HG03108 (cell line): ENCODE data around the gene ADRM1.

Source experiments
- ATAC-seq: cut with Tn5 transposase; IDR thresholded peaks from one replicate; pipeline ENCODE4 v1.9.1; 2021; ENCODE audit warnings: moderate library complexity; ENCODE audit not compliant: unreplicated experiment

ADRM1 gene

GRCh38 chr20:62297449-62298227 lies 5.2 kb upstream of the ADRM1 start:
- no peak for ATAC-seq

GRCh38 chr20:62298577-62299249 lies 4.1 kb upstream of the ADRM1 start:
- no peak for ATAC-seq

- no peak for ATAC-seq
Measured at GRCh38 chr20:62299666-62300236, 3.0 kb upstream of the ADRM1 start.

GRCh38 chr20:62300319-62300718 lies 2.5 kb upstream of the ADRM1 start:
- no peak for ATAC-seq

- ATAC-seq: no peak
Measured at GRCh38 chr20:62301111-62301668, 1.6 kb upstream of the ADRM1 start.

- ATAC-seq: peak; percentile 40
Measured at GRCh38 chr20:62301773-62302340, 940 bp upstream of the ADRM1 start.

GRCh38 chr20:62303062-62303339 lies 204 bp downstream of the ADRM1 start:
- no peak for ATAC-seq

GRCh38 chr20:62303340-62304226 lies 786 bp downstream of the ADRM1 start:
- no peak for ATAC-seq

- no peak for ATAC-seq
Measured at GRCh38 chr20:62304331-62305148, 1.7 kb downstream of the ADRM1 start.

- ATAC-seq: no peak
Measured at GRCh38 chr20:62305149-62305764, 2.5 kb downstream of the ADRM1 start.

- no peak for ATAC-seq
Measured at GRCh38 chr20:62305765-62306413, 3.1 kb downstream of the ADRM1 start.

GRCh38 chr20:62306414-62307187 lies 3.8 kb downstream of the ADRM1 start:
- ATAC-seq: no peak

- no peak for ATAC-seq
Measured at GRCh38 chr20:62307226-62308101, 4.7 kb downstream of the ADRM1 start.

GRCh38 chr20:62308102-62308822 lies 5.5 kb downstream of the ADRM1 start:
- no peak for ATAC-seq

- no peak for ATAC-seq
Measured at GRCh38 chr20:62309198-62309944, 6.6 kb downstream of the ADRM1 start.
